ENCODE results near the gene CREG1. TPM values are rescaled to one million over a fixed set of nuclear protein-coding genes. Genes with fewer than 3 reads are reported as not detected.

Gene CREG1
- polyA plus RNA-seq, 1 donor = 119 TPM

DNA sequence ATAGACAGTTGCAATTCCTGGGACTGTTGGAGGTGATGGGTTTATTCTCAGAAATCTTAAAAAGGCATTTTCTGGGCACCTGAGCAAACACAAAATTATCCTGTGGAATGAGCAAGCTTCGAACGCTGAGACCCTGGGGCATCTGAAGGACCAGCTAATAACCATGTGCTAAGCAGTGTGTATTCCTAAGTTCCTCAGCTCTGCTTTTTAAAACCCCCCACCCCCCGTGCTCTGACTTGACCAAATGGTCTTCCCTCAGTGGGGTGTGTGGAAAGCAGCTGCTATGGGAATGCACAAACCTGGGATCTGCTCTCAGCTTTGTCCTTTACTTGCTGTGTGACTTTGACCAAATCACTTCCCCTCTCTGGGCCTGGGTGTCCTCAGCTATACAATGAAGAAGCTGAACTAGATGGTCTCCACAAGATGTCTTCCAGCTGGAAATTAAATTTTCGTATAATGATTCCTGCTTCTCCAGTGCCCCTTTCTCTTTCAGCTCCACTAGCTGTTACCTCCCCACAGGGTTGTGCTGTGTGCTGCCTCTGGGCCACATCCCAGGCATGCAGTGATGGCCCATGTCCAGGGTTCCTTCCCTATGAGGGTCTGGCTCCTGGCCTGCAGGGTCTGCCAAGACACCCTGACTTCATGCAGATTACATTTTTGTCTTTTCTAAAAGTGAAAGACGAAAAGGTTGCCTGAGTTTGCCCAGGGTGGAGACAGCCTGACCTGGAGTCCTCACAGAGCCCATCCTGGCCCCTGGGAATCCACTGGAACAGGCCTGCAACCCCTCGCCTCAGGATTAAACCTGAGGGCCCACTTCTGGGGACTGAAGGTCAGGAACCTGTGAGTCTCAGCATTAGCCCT lies 20.4 kb downstream of the CREG1 start:
- no peak for DNase-seq

DNA sequence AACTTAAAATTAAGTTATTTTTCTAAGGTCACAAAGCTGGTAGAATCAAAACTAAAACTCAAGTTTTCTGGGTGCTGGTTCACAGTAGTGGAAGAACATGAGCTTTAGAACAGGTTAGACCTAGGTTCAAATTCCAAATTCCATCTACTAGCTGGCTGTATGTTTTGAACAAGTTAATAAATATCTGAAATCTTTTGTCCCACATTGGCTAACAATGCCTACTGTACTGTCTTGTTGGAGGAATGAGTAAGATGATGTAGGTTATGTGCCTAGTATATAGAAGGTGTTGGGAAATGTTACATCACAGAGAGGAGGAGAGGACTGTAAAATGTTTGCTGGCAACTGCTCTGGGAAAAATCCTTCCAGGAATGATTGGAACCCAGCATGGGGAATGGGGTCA lies 21.2 kb downstream of the CREG1 start:
- DNase-seq = no peak

DNA sequence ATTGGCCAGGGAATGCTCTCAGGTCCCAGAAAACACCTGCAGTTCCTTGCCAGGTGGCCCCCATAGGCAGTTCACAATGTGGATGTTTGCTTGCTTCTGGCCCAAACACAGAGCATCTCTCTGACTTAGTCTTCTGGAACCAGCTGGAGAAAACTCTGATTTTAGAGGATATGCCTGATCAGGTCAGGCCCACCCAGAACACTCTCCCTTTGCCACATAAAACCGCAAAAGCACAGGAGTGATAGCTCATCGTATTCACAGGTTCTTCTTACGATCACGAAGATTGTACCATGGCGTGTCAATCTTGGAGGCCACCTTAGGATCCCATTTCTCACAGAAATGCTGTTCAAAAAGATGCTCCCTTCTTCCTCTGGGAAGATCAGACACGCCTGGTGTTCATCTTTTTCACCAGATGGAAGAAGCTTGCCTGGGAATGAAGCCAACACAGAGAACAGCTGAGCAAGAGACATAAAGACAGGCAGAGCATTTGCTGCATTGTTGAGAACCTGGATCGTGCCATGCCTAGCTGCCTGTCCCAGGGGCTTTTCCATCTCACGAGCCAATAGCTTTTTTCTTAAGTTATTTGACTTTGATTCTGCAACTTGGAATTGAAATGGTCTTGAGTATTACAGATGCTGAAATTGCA lies 23.6 kb downstream of the CREG1 start:
- DNase-seq = no peak

DNA sequence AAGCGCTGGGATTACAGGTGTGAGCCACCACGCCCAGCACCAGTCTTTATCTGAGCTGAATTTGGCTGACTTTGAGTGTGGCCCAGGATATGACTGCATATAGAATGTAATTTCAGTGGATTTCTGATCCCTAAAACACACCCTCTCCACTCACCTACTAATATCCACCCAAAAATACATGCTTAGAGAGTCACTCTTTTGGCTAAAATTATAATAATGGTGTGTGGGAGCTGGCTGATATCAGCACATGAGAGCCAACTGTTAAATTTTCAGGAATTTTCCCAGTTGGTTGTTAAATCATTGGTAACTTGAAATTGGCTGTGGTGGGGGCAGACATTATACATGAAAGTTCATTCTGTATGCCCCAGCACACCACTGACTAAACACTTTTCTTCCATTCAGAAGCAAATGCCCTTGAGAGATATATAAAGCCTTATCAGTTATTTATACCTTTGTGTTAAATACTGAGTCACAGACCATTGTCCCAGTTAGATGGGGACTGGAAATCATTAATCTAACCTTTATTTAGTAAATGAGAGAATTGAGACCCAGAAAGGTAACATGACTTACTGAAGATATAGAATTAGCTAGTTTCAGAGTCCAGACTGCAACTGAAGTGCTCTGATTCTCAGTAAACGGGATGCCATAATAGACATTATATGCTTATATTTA lies 25.4 kb downstream of the CREG1 start:
- no peak for DNase-seq

DNA sequence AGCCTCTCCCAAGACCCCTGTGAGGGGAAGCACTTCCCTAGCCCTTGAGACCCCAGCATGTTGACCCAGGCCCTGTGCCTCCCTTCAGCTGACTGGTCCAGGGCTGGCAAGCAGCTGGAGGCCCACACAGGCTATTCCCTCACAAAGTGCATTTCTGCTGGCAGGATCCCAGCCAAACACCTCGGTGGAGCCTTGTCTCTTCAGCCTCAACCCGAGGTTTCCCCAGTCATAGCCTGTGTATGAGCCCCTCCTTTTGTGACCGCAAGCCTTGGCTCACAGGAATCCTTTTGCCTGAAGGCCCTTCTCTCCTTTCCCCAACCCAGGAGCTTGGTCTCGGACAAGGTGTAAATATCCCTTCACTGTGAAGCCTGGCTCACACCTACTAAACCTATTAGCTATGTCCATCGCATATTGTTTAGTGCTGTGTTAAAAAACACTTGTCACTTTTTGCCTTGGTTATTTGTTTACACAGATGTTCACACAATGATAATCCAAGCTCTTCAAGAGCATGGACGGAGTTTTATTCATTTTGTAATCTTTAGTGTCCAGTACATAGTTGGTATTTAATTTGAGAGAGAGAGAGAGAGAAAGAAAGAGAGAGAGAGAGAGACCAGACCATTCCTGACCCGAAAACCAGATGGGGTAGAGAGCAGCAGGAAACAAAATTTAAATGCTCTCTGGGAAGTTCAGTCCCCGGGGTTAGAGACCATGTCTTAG lies 26.7 kb downstream of the CREG1 start:
- DNase-seq = no peak

DNA sequence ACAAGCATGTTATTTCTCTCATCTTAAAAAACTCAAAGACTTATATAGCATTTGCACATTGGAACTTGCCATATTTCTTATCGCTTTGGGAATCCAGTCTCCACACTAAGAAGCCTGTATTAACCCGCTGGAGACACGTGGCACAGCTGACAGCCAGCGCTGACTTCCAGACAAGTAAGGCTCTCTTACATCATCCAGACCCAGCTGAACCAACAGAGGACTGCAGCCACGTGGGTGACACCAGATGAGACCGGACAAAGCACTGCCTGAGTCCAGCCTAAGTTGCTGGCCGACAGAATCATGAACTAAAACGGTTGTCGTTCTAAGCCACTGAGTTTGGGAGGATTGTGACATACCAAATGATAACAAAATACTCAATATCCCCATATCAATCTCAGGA lies 28.9 kb downstream of the CREG1 start:
- DNase-seq = no peak

DNA sequence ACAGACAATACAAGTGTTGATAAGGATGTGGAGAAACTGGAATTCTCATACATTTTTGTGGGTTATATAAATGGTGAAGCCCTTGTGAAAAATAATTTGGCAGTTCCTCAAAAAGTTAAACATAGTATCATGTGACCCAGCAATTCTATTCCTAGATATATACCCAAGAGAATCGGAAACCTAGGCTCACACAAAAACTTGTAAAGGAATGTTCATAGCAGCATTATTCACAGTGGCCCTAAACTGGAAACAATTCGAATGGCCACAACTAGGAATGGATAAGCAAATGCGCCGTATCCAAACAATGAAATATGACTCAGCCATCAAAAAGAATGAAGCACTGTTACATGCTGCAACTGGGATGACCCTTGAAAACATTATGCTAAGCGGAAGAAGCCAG lies 31.3 kb downstream of the CREG1 start:
- no peak for DNase-seq

DNA sequence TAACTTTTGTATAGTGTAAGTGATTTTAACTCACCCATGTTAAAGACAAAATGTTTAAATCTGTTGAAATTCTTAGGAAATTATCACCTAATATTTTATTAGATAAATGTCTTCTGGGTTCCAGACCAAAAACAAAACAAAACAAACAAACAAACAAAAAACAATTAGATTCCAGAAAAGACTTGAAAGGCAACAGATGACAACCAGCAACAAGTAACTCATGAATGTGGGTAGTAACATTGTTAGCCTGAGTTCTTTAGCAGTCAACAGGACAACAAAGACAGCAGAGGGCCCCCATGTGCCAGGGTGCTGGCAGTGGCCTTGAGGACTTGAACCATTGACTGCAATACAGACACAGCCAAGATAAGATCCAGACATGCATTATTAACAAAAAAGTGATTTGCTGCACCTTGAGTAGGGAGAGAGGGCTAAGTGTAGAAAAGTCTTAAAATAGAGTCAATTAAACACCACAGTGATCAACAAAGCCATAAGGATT lies 32.8 kb downstream of the CREG1 start:
- DNase-seq = no peak

DNA sequence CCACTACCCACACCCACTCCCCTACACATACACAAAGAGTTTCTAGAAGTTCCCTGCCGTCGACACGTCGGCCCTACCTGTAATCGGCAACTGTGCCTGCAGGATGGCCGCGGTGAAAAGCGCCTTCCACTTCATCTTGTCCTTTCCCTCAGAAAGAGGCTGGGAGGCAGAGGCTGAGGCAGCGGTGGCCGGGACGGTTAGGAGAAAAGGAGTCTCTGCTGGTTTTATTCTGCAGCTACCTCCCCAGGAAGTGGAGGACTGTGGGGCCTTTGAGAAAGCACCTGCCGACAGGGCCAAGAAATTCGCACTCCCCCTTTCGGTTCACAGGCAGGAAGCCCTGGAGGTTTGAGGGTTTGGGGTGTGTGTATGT lies 35.2 kb downstream of the CREG1 start, which contains the start of gene CD247:
CD247 (minus strand) TSS at position 199 of the 370 bp plus-strand sequence; CDS start at position 135, 64 bp downstream.
- no peak for DNase-seq

DNA sequence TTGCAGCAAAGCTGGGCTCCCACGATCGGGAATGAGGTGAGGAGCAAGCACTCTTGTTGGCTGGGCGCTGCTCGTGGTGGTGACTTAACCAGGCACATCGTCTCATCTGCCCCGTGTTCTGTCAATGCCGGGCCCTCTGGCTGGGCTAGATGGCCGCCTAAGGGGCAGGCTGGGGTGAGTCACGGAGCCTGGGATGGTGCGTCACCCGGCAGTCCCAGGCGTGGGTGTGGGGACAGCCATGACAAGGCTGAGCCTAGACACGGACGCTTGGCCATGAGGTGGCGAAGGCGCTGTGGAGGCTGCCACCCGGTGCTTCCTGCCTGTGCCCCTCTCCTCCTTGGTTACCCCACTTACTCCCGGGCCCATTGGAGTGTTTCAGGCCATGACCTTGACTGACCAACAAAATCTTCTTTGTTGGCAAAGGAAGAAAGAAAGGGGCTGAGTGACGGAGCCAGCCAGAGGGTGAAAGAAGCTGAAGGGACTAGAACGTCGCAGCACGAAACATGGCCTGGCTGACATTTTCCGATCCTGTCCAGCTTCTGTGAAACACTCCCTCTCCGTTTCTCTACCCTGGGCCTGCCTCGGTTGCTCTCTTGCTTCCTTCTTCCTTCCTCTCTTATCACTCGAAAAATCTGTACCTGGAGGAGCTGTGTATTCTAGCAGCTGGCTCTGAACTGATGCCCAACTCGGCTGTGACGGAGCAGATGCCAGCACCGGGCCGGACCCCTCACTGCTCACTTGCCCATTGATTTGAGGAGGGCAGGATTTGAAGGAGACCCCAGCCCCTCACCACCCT lies 35.8 kb downstream of the CREG1 start:
- DNase-seq = no peak

DNA sequence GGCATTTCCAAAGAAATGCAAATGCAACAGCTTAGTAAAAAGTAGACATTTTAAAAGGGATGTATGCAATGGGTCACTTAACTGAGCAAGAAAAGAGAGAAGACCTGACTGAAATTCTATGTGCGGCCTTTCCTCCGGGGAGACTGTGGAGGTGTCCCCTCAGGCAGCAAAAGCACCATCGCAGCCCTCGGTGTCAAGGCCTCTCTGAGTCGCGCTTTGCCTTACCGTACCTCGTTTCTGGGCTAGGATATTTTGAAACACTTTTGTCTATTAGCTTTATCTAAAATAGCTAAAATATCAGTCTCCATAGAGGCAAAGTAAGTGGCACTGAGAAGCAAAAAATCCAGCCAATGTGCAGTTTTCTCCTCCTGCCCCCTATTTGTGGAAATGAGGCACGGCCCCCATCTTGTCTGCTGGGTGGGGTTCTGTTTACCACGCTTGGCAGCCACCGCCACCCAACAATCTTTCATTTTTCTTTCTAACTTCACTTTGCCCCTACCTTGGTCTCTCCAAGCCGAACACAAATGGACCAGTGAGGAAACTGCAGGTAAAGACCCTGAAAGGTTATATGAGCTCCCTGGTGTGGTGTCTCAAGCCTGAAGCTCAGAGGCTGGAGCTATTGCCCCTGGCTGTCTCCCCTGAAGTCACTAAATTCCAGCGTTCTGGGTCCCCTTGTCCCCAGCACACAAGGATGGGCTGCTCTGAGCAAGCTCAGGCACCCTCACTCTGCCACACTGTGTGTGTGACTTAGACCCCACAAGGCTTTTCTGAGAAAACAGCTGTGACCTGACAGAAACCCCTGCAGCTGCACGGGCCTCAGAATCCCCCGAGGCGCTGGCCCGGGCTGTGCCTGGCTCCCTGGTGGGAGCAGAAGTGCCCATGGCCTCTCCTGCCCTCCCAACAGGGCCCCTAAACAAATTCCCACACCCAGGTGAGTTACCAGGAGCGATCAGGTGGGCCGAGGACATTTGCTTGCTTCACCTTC lies 36.9 kb downstream of the CREG1 start:
- no peak for DNase-seq

DNA sequence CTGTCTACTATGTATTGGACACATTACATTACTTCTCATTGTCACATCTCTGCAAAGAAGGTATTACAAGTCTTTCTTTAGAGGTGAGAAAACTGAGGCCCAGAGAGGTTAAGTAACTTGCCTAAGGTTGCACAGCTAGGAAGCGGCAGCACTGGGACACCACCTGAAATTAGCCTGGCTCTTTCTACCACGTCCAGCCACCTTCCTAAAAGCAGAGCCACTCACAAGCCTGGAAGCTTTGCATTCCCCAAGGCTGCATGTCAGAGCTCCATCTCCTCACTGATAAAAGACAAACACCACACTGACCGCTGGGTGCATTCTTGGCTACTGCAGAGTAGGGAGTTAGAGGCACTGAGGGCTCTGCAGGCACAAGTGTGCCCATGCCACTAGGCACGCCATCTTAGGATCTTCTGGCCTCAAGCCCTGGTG lies 37.7 kb downstream of the CREG1 start:
- DNase-seq = no peak

DNA sequence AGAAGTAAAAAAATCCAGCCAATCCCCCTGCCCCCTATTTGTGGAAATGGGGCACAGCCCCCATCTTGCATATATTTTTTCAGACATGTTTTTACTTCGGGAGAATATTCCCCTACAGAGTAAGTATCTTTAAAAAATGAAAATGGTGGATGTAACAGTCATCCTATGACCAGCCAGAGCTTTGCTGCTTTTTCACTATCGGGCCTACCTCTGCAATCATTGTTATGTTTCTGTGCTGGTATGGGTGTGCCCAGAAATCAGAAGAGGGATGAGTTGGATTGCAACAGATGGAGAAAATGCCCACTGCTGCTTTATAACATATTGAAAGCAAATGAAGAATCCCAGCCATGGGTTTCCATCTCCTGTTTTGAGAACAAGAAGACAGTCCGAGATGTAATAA lies 38.1 kb downstream of the CREG1 start:
- DNase-seq = no peak

DNA sequence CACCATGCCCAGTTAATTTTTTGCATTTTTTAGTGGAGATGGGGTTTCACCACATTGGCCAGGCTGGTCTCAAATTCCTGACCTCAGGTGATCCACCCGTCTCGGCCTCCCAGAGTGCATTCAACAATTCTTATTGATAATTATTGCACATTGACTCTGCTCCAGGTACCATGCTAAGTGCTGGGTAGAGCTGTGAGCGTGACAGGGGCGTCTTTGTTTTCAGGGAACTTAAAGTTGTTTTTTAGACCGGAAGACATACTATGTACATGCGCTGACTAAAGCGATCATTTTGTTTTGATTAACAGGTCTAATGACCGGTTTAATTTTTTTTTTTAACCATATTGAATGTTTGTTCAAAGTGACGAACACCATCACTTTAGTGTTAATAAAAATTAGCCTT lies 39.3 kb downstream of the CREG1 start:
- DNase-seq = no peak

DNA sequence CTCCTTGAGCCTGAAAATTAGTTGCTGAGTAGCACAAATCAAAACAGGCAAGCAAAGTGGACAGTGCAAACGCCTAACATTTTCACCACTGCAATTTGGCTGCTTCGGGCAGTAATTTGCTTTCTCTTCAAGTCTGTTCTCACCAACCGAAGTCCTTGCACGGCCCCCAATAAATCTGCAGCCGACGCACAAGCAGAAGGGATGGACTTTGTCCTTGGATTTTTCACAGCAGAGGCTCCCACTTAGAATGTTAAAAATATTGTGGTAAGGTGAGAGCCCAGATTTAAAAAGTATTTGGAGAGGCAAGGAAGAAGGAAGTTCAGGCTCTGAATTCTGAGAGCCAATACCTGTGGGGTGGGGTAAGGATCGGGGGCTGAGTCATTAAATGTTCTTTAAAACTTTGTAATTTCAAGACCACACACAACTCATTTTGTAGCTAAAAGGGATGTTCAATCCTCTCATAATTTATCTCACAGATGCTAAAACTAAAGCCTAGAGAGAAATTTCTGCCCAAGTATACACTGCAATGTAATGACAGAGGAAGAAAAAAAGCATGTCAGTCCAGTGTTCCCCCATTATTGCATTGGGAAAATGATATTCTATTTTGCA lies 41.4 kb downstream of the CREG1 start:
- no peak for DNase-seq

DNA sequence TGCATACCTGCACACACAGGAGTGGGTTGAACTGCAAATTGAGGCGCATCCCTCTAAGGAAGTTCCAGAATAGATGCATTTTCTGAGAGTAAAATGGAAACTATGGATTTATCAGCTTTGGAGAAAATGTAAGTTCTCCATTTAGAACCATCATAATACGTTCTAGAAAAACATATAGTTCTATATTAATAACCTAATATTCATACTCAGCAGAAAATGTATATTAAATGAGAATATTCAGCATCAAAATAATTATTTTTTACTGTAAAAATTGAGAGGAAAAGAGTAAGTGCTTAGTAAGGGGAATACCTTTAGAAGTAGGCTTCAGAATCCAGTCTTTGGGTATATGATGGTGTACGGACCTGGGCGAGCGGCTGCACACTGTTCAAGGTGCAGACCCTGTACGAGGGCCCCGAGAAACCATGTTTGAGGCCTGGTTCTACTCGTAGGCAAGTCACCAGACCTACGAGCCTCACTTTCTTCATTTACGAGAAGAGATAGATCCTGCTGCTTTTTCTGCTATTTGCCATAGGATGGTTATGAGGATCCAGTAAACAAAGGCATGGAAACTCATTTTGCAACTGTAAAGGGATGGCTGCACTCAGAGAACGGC lies 42.1 kb downstream of the CREG1 start:
- DNase-seq = no peak

DNA sequence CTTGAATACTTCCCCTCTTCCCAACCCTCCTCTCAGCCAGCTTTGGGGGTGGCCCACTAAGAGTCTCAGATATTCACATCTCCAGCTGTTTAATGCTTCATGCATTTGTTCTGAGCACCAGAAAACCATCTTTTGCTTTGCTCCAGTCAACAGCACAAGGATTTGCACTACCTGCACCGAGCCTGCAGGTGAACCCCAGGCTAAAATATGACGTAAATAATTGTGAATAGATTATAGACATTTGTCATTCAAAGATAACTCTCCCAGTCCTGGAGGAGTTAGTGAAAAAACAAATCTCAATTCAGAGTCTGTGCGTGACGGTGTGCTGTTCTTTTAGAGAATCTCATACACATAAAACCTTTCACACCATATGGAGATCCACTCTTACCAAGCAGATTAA lies 42.7 kb downstream of the CREG1 start:
- no peak for DNase-seq

DNA sequence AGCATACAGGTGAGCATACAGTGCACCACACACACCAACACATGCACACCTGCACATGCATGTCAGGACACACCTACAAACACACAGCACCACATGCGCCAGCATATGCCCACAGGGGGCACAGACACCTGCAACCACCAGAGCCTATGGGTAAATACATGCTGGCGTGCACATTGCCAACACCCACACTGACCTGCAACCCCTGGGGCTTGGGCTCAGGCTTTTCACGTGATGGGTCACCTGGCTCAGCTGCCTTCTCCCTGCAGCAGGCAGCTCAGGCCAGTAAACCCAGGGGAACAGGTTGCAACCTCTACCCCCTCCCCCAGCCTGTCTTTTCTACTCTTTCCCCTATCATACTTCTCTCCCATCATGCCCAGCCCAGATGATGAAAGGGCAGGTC lies 43.3 kb downstream of the CREG1 start:
- no peak for DNase-seq

DNA sequence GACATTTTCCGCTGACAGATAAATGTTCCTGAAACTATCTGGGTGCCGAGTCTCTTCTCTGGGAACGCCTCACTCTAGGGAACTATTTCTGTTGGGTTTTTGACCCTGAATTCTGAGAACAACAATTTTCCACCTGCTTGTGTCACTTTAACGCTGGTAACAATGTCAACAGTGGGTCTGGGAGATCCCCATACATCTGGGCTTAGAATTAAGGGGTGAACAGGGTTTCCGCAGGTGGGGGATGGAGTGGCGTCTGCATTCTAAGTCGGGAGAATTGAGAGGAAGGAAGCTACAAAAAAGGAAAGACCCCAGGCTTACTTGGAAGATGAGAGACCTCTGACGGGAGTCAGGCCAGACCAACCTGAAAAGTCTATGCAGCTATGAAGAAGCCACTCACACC lies 44.0 kb downstream of the CREG1 start:
- DNase-seq = no peak
